ENCODE measurements around the gene HOXA13. TPM values are rescaled to one million over a fixed set of nuclear protein-coding genes. Genes with fewer than 3 reads are reported as not detected.

HOXA13 gene
- total RNA-seq, 3 donors from 2014 or later (not counting 1 experiment from before 2014, with no cell fraction given) = not detected

DNA sequence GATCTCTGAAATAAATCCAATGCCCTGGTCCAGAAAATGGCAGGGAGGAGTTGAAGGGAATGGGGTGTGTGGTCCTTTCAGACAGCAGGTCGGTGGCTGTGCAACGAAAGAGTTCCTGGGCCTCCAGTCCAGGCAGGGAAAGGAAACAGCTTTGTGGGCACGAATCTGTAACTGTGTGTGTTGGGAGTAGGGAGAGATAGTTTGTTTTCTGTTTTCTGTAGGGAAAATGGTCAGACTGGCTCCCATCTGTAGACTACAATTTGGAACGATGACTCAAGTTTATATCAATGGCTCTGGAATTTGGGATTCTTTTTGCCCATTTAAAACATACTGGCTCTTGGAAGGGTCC lies 32.0 kb downstream of the HOXA13 start:
- no peak overlapping the region for H3K4me3 Mint-ChIP-seq
- intact Hi-C loops (cut with micrococcal nuclease) = loop anchor here (10.0 kb wide), 1 partner anchor 77 kb away; the partner anchor contains the start of gene EVX1
- Histone ChIP-seq H3K4me1 (ENCODE audit: control insufficient read depth, insufficient read depth, low read length) (peaks cover 82% of the 10 kb centered on the region), H3K27ac (ENCODE audit: low read length) (peak overlapping the region; percentile 57), H3K4me3 (ENCODE audit: low read length) (no peak overlapping the region), H3K9me3 (ENCODE audit: control insufficient read depth, insufficient read depth, low read length) (no peaks in the 10 kb centered on the region), H3K36me3 (ENCODE audit: control insufficient read depth, insufficient read depth, low read length) (no peaks in the 10 kb centered on the region), H3K27me3 (ENCODE audit: control insufficient read depth, insufficient read depth, low read length) (peaks cover 84% of the 10 kb centered on the region)
- TF ChIP-seq, protein P1, sequence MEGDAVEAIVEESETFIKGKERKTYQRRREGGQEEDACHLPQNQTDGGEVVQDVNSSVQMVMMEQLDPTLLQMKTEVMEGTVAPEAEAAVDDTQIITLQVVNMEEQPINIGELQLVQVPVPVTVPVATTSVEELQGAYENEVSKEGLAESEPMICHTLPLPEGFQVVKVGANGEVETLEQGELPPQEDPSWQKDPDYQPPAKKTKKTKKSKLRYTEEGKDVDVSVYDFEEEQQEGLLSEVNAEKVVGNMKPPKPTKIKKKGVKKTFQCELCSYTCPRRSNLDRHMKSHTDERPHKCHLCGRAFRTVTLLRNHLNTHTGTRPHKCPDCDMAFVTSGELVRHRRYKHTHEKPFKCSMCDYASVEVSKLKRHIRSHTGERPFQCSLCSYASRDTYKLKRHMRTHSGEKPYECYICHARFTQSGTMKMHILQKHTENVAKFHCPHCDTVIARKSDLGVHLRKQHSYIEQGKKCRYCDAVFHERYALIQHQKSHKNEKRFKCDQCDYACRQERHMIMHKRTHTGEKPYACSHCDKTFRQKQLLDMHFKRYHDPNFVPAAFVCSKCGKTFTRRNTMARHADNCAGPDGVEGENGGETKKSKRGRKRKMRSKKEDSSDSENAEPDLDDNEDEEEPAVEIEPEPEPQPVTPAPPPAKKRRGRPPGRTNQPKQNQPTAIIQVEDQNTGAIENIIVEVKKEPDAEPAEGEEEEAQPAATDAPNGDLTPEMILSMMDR (IDR thresholded peaks at IDR 0.05) = no peak
- peaks cover 20% of the 10 kb centered on the region for H3K36me3 Mint-ChIP-seq
- ATAC-seq = no peak
- H3K4me1 Mint-ChIP-seq = peaks cover 44 to 58% of the 10 kb centered on the region in 2 donors
- no peak for DNase-seq
- H3K9me3 Mint-ChIP-seq = no peaks in the 10 kb centered on the region
- peak overlapping the region in 1 of 2 donors; percentile 46 for H3K27ac Mint-ChIP-seq
- H3K27me3 Mint-ChIP-seq (ENCODE audit: low read depth in 2 of 2) = peaks cover 80% of the 10 kb centered on the region in 2 donors
- 35% methylated on average over 4 of the region's 4 CpGs for WGBS (ENCODE audit: insufficient coverage)

DNA sequence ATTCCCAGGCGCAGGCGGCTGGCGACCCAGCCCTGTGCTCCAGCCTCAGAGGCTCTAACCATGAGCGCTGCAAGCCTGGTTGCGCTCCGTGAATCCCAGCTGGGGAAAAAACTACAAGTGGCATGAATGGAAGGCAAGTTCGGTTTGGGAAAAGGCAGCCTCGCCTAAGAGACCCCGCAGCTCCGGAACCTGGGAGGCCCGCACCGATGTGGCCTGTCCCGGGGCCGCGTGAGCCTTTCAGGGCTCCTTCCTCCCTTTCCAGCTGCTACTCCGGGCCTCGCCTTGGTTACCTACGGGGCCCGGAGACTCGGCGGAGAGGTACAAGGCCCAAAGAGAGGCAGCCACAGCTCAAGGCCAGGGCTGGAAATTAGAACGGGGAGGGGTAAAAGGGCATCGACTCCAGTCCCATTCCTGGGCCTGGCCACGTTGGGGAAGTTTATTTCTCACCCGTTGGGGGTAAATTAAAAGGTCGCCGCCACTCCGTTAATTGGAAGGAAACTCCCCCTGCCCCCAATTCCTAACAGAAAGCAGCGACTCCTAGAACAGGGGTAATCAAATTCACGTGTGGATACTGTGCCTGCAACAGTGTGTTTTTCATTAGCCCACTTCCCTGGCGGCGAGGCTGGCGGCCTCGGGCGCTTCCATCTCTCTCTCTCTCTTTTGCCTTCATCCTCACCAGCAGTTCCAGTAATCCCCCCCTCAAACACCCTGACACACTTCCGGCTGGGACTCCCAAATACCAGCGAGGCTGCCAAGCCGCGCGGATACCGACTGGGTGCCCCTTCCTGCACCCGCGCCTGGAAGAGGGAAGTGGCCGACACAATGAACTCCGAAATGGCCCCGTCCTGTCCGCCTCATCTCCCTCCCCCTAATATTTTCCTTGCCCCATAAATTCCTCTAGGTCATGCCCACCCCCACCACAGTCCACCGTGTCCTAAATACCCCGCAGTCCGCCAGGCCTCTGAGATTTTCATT lies 33.1 kb downstream of the HOXA13 start:
- TF ChIP-seq, protein P1 (IDR thresholded peaks at IDR 0.05) = no peak
- Histone ChIP-seq H3K9me3 (ENCODE audit: control insufficient read depth, insufficient read depth, low read length) (no peaks in the 10 kb centered on the region), H3K4me3 (ENCODE audit: low read length) (peak overlapping the region; percentile 40), H3K27ac (ENCODE audit: low read length) (no peak overlapping the region), H3K36me3 (ENCODE audit: control insufficient read depth, insufficient read depth, low read length) (no peaks in the 10 kb centered on the region), H3K4me1 (ENCODE audit: control insufficient read depth, insufficient read depth, low read length) (peaks cover 73% of the 10 kb centered on the region), H3K27me3 (ENCODE audit: control insufficient read depth, insufficient read depth, low read length) (peaks cover 78% of the 10 kb centered on the region)
- H3K4me1 Mint-ChIP-seq = peaks cover 36 to 48% of the 10 kb centered on the region in 2 donors
- ATAC-seq = no peak
- no peaks in the 10 kb centered on the region for H3K9me3 Mint-ChIP-seq
- intact Hi-C loops (cut with micrococcal nuclease) = loop anchor here (10.0 kb wide), 1 partner anchor 78 kb away; the partner anchor contains the start of gene EVX1
- H3K36me3 Mint-ChIP-seq = peaks cover 14% of the 10 kb centered on the region
- H3K4me3 Mint-ChIP-seq = peak overlapping the region; percentile 78
- H3K27me3 Mint-ChIP-seq (ENCODE audit: low read depth in 2 of 2) = peaks cover 82% of the 10 kb centered on the region in 2 donors
- WGBS (ENCODE audit: insufficient coverage) = 24% methylated on average over 50 of the region's 50 CpGs
- peak in 1 of 2 donors; percentile 23 for DNase-seq
- peak overlapping the region; percentile 46 to 65 for H3K27ac Mint-ChIP-seq

DNA sequence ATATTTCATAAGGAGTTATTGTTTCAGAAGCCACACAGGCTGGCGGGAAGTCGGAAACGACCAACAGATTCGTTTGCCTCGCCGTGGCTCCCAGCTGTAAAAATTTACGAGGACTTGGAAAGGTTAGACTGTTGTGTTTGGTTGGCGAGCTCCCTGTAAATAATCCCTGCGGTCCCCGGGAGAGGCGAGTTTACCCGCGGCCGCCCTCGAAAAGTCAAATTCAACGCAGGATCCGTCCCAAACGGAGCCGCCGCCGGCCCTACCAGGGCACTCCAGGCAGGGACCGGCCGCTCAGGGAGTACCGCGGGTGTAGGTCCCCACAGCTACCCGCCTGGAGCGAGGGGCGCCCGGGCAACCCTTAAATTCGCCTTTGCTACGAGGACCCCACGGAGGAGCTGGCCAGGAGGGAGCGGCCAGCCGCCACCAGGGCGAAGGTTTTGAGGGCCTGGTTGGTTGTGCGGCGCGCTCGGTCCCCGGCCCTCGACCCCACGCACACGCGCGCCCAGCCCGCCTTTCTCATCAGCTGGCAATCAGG lies 33.8 kb downstream of the HOXA13 start:
- H3K4me1 ChIP-seq (ENCODE audit: control insufficient read depth, insufficient read depth, low read length) = peaks cover 72% of the 10 kb centered on the region
- Mint-ChIP-seq H3K4me1 (peaks cover 28 to 44% of the 10 kb centered on the region in 2 donors), H3K36me3 (peaks cover 7% of the 10 kb centered on the region), H3K9me3 (no peaks in the 10 kb centered on the region), H3K27ac (peak overlapping the region in 1 of 2 donors; percentile 69), H3K4me3 (peak overlapping the region; percentile 87), H3K27me3 (ENCODE audit: low read depth in 2 of 2) (peaks cover 75 to 76% of the 10 kb centered on the region in 2 donors)
- H3K9me3 ChIP-seq (ENCODE audit: control insufficient read depth, insufficient read depth, low read length) = no peaks in the 10 kb centered on the region
- H3K27ac ChIP-seq (ENCODE audit: low read length) = no peak overlapping the region
- TF ChIP-seq, protein P1 (IDR thresholded peaks at IDR 0.05) = no peak
- WGBS (ENCODE audit: insufficient coverage) = 5% methylated on average over 46 of the region's 46 CpGs
- H3K27me3 ChIP-seq (ENCODE audit: control insufficient read depth, insufficient read depth, low read length) = peaks cover 74% of the 10 kb centered on the region
- H3K4me3 ChIP-seq (ENCODE audit: low read length) = peak overlapping the region; percentile 40
- DNase-seq (peak in 1 of 2 donors; percentile 49), ATAC-seq (no peak)
- H3K36me3 ChIP-seq (ENCODE audit: control insufficient read depth, insufficient read depth, low read length) = no peaks in the 10 kb centered on the region
- intact Hi-C loops (cut with micrococcal nuclease) = loop anchor here (2.0 to 10.0 kb wide), 3 partner anchors 19 to 1309 kb away; partner anchors contain the start of genes EVX1 and HOXA11

Measured in natural killer cell (primary cell).